HepG2 (cell line): ENCODE data around the gene C12orf42. TPM values are rescaled to one million over a fixed set of nuclear protein-coding genes. Genes with fewer than 3 reads are reported as not detected.

ENCODE experiments used
- ATAC-seq: fragments of 200-7000 bp; cut with Tn5 transposase; 3 replicates; pipeline ENCODE4 v1.9.1; 2020; ENCODE audit warnings: mild to moderate bottlenecking, moderate library complexity
- BruUV-seq: library from RNA; stranded (reverse); fragments of 400-500 nt; replicated peaks from 2 replicates; lab custom pipeline; 2021; lab: Mats Ljungman, UMichigan
- CTCF ChIA-PET: fragments of 300-600 bp; formaldehyde crosslinking; extraction: SDS; loops from one replicate; lab custom pipeline; 2021; ENCODE audit warnings: low total read pairs, inconsistent platforms, low intra/inter-chr PET ratio; lab: Yijun Ruan, JAX
- POLR2A ChIA-PET: fragments of 350-600 bp; sonication (Branson Sonifier 250); formaldehyde crosslinking; loops from one replicate; lab custom pipeline; 2020; ENCODE audit warnings: antibody characterized with exemption, inconsistent platforms; lab: Yijun Ruan, JAX
- DNase-seq: peaks from one replicate; pipeline ENCODE4 v3.0.0-alpha.2; 2015; ENCODE audit warnings: low spot score
- FAIRE-seq: peaks from 3 replicates; lab custom pipeline; 2011; peaks lifted over from hg19 to GRCh38; lab: Jason Lieb, UNC
- H2AFZ ChIP-seq: one replicate; pipeline ENCODE4 v1.6.1; 2011; ENCODE audit warnings: low read length, inconsistent platforms
- H3K27ac ChIP-seq: fragments of 300-600 bp; 3 replicates; pipeline ENCODE4 v1.8.0; 2011; ENCODE audit warnings: mixed run types, mild to moderate bottlenecking, mixed read lengths, low read length, inconsistent platforms; ENCODE audit not compliant: insufficient read depth; ENCODE audit errors: extremely low read length
- H3K27me3 ChIP-seq, 2 experiments: fragments of 200-600 bp in 1 of 2; 2 replicates in 1 of 2; 3 replicates in 1 of 2; pipeline versions ENCODE4 v1.6.0 to v1.8.0; 2011; ENCODE audit warnings: low read length in 2 of 2, mild to moderate bottlenecking in 2 of 2, moderate library complexity in 2 of 2, inconsistent platforms in 1 of 2; ENCODE audit not compliant: insufficient read depth in 2 of 2, control insufficient read depth in 1 of 2
- H3K36me3 ChIP-seq, 2 experiments: fragments of 200-600 bp in 1 of 2; replicated peaks in 1 of 2; 2 replicates in 1 of 2; 3 replicates in 1 of 2; pipeline versions ENCODE4 v1.5.1 to v1.8.0; 2011; ENCODE audit warnings: low read length in 2 of 2, inconsistent platforms in 1 of 2; ENCODE audit not compliant: insufficient read depth in 2 of 2, control insufficient read depth in 1 of 2
- H3K4me1 ChIP-seq: 2 replicates; pipeline ENCODE4 v1.5.1; 2012; ENCODE audit warnings: low read length, inconsistent platforms; ENCODE audit not compliant: insufficient read depth
- H3K4me2 ChIP-seq: 2 replicates; pipeline ENCODE4 v1.6.0; 2011; ENCODE audit warnings: low read depth, low read length, inconsistent platforms
- H3K4me3 ChIP-seq, 3 experiments: fragments of 200-600 bp in 1 of 3; sonication (generic), shearing (Covaris generic) in 1 of 3; replicated peaks in 1 of 3; 2 replicates each; pipeline ENCODE4 v1.5.1; 2011 to 2016; ENCODE audit warnings: low read length in 3 of 3, inconsistent platforms in 2 of 3, low read depth in 2 of 3, mild to moderate bottlenecking in 2 of 3, control low read depth in 1 of 3, mixed read lengths in 1 of 3; ENCODE audit not compliant: insufficient read depth in 1 of 3
- H3K79me2 ChIP-seq: one replicate; pipeline ENCODE4 v1.6.1; 2011; ENCODE audit warnings: low read length, inconsistent platforms; ENCODE audit not compliant: insufficient read depth
- H3K9ac ChIP-seq: 2 replicates; pipeline ENCODE4 v1.6.0; 2011; ENCODE audit warnings: mild to moderate bottlenecking, low read depth, low read length, inconsistent platforms; ENCODE audit not compliant: insufficient read depth
- H3K9me3 ChIP-seq: 2 replicates; pipeline ENCODE4 v1.5.1; 2012; ENCODE audit warnings: mild to moderate bottlenecking, low read length
- H4K20me1 ChIP-seq: 2 replicates; pipeline ENCODE4 v1.6.0; 2011; ENCODE audit warnings: inconsistent platforms, mild to moderate bottlenecking, low read length, moderate library complexity; ENCODE audit not compliant: insufficient read depth
- DMTF1 ChIP-seq: sonication (generic); formaldehyde crosslinking; IDR thresholded peaks from 2 replicates; pipeline ENCODE4 v1.4.0; 2020; ENCODE audit warnings: mild to moderate bottlenecking, missing genetic modification reagents
- KLF15 ChIP-seq: sonication (generic); formaldehyde crosslinking; IDR thresholded peaks from 2 replicates; pipeline ENCODE4 v1.8.1; 2023; ENCODE audit warnings: borderline replicate concordance, mild to moderate bottlenecking, inconsistent platforms, missing genetic modification reagents, mixed read lengths
- NFIB ChIP-seq: sonication (generic); formaldehyde crosslinking; IDR thresholded peaks from 2 replicates; pipeline ENCODE4 v1.9.0; 2021; ENCODE audit warnings: missing genetic modification reagents, mild to moderate bottlenecking, borderline replicate concordance
- RAD21 ChIP-seq: fragments of 450-650 bp; formaldehyde crosslinking; IDR thresholded peaks from 2 replicates; pipeline ENCODE4 v1.5.0; 2020; ENCODE audit warnings: mild to moderate bottlenecking
- SKIL ChIP-seq: sonication (generic); formaldehyde crosslinking; IDR thresholded peaks from 2 replicates; pipeline ENCODE4 v1.8.0; 2022; ENCODE audit warnings: missing genetic modification reagents, mild to moderate bottlenecking, moderate library complexity, borderline replicate concordance
- SSRP1 ChIP-seq: IDR thresholded peaks from 2 replicates; pipeline ENCODE4 v1.6.1; 2016; ENCODE audit warnings: control low read depth
- SUZ12 ChIP-seq: fragments of 150-350 bp; IDR thresholded peaks from 2 replicates; pipeline ENCODE4 v1.6.1; 2014; ENCODE audit warnings: low read depth, low read length
- TEF ChIP-seq: sonication (generic); formaldehyde crosslinking; IDR thresholded peaks from 2 replicates; pipeline ENCODE4 v1.5.0; 2020; ENCODE audit warnings: missing genetic modification reagents
- ZNF619 ChIP-seq: sonication (generic); formaldehyde crosslinking; IDR thresholded peaks from 2 replicates; pipeline ENCODE4 v1.4.0; 2020; ENCODE audit warnings: mild to moderate bottlenecking, missing genetic modification reagents
- ZNF646 ChIP-seq: sonication (generic); formaldehyde crosslinking; IDR thresholded peaks from 2 replicates; pipeline ENCODE4 v1.9.0; 2021; ENCODE audit warnings: mild to moderate bottlenecking, missing genetic modification reagents
- WGBS: methylation state at CpG from one replicate; pipeline ENCODE4 v1.1.6; 2017; ENCODE audit warnings: low lambda C conversion rate; 5-methylcytosine and 5-hydroxymethylcytosine counted together
- in situ Hi-C: cut with HindIII; loops from 2 replicates; pipeline ENCODE4 v1.10.0; 2017; ENCODE audit warnings: low pct_unique_long_range_greater_than_20kb; ENCODE audit not compliant: extremely low pct_ligation_motif_present
- intact Hi-C: fragments of 100-400 bp; cut with micrococcal nuclease; formaldehyde crosslinking; loops from one replicate; pipeline ENCODE4 v1.10.0; 2022; ENCODE audit not compliant: unreplicated experiment
- polyA plus RNA-seq, 8 experiments: library from polyadenylated mRNA; depleted of rRNA in 3 of 8; stranded (reverse) in 7 of 8; unstranded in 1 of 8; fragments of >200 nt; fragmentation: Illumina TruSeq in 4 of 8; extraction: Trizol in 4 of 8; gene quantifications; 2 replicates each; pipeline versions ENCODE4 v1.2.1 to v1.2.3, GENCODE V29; 2011 to 2016; ENCODE audit warnings: low read depth in 4 of 8, missing spikeins in 1 of 8, mixed read lengths in 1 of 8; ENCODE audit not compliant: insufficient read depth in 1 of 8
- total RNA-seq, 5 experiments: library from RNA; depleted of rRNA; stranded (reverse); fragments of >200 nt; fragmentation: Illumina TruSeq; extraction: Trizol; gene quantifications; 2 replicates each; pipeline ENCODE4 v1.2.3, GENCODE V29; 2016; ENCODE audit warnings: low read depth in 1 of 5

C12orf42 gene
- total and polyA plus RNA-seq, 2 of the 13 experiments (the other 11 are each of a cell fraction or from before 2014, with no cell fraction given), result not detected

GRCh38 chr12:103301642-103302591, 193.9 kb downstream of the C12orf42 start (continued):
- no peak for TF ChIP-seq SSRP1
- TF ChIP-seq NFIB (CRISPR knock-in tag), result no peak
- TF ChIP-seq DMTF1, result no peak
- TF ChIP-seq, all 625 proteins: peak for 0

GRCh38 chr12:103288016-103288415, 207.8 kb downstream of the C12orf42 start:
- H3K4me2 ChIP-seq, result no peak overlapping the region
- in situ Hi-C loops (no loop called here), intact Hi-C loops (no loop called here)
- H3K4me1 ChIP-seq, result no peaks in the 10 kb centered on the region
- H3K9ac ChIP-seq, result no peak overlapping the region
- WGBS, result 5% methylated on average over 3 of the region's 3 CpGs
- ATAC-seq (no peak), DNase-seq (no peak), FAIRE-seq (no peak)
- no peaks in the 10 kb centered on the region for H3K79me2 ChIP-seq
- H3K27ac ChIP-seq, result no peak overlapping the region
- no peak overlapping the region for H2AFZ ChIP-seq
- no peaks in the 10 kb centered on the region for H3K9me3 ChIP-seq
- no peaks in the 10 kb centered on the region for H3K36me3 ChIP-seq
- ChIA-PET POLR2A (no interaction called here), CTCF (no interaction called here)
- H4K20me1 ChIP-seq, result no peaks in the 10 kb centered on the region
- H3K27me3 ChIP-seq, result no peaks in the 10 kb centered on the region; a peak in 1 of 5 replicates
- no peak overlapping the region for H3K4me3 ChIP-seq
- BruUV-seq, result no TSS peak
- TF ChIP-seq RAD21 (CRISPR knock-in tag) (no peak), ZNF646 (CRISPR knock-in tag) (no peak), ZNF619 (no peak), KLF15 (CRISPR knock-in tag) (no peak), SUZ12 (no peak), TEF (CRISPR knock-in tag) (no peak), SKIL (CRISPR knock-in tag) (no peak)
